HEK293 (cell line): Measurements from ENCODE around the gene PCP2.
A peak's percentile ranks its signal among the peaks of the same experiment; 100 is the strongest.

ENCODE experiments used
- BCL11B ChIP-seq: fragments of 450-650 bp; formaldehyde crosslinking; IDR thresholded peaks from 2 replicates; pipeline ENCODE4 v1.5.1; 2016; ENCODE audit warnings: low read depth, missing biosample characterization, missing genetic modification characterization
- GFI1B ChIP-seq: fragments of 450-650 bp; formaldehyde crosslinking; IDR thresholded peaks from 2 replicates; pipeline ENCODE4 v1.5.1; 2016; ENCODE audit warnings: missing biosample characterization, missing genetic modification characterization
- KLF16 ChIP-seq: fragments of 450-650 bp; formaldehyde crosslinking; IDR thresholded peaks from 2 replicates; pipeline ENCODE4 v1.5.1; 2017; ENCODE audit warnings: missing biosample characterization, missing genetic modification characterization
- MYNN ChIP-seq: fragments of 450-650 bp; formaldehyde crosslinking; IDR thresholded peaks from 2 replicates; pipeline ENCODE4 v1.5.1; 2016; ENCODE audit warnings: missing biosample characterization, missing genetic modification characterization, borderline replicate concordance
- ZBTB7A ChIP-seq: fragments of 450-650 bp; formaldehyde crosslinking; IDR thresholded peaks from 2 replicates; pipeline ENCODE4 v1.5.1; 2016; ENCODE audit warnings: low read depth, missing biosample characterization, missing genetic modification characterization
- ZBTB8A ChIP-seq: fragments of 450-650 bp; formaldehyde crosslinking; IDR thresholded peaks from 2 replicates; pipeline ENCODE4 v1.5.1; 2016; ENCODE audit warnings: missing biosample characterization, missing genetic modification characterization
- ZFP41 ChIP-seq: fragments of 450-650 bp; formaldehyde crosslinking; IDR thresholded peaks from 2 replicates; pipeline ENCODE4 v1.5.1; 2016; ENCODE audit warnings: missing biosample characterization, missing genetic modification characterization, borderline replicate concordance
- ZNF121 ChIP-seq: fragments of 450-650 bp; formaldehyde crosslinking; IDR thresholded peaks from 2 replicates; pipeline ENCODE4 v1.5.1; 2016; ENCODE audit warnings: missing biosample characterization, missing genetic modification characterization
- ZNF133 ChIP-seq: fragments of 450-650 bp; formaldehyde crosslinking; IDR thresholded peaks from 2 replicates; pipeline ENCODE4 v1.5.1; 2016; ENCODE audit warnings: missing biosample characterization, missing genetic modification characterization
- ZNF140 ChIP-seq: fragments of 450-650 bp; formaldehyde crosslinking; IDR thresholded peaks from 2 replicates; pipeline ENCODE4 v1.5.1; 2016; ENCODE audit warnings: missing biosample characterization, missing genetic modification characterization
- ZNF146 ChIP-seq: fragments of 450-650 bp; formaldehyde crosslinking; IDR thresholded peaks from 2 replicates; pipeline ENCODE4 v1.5.1; 2016; ENCODE audit warnings: missing biosample characterization, missing genetic modification characterization
- ZNF155 ChIP-seq: fragments of 450-650 bp; formaldehyde crosslinking; IDR thresholded peaks from 2 replicates; pipeline ENCODE4 v1.5.1; 2016; ENCODE audit warnings: missing biosample characterization, missing genetic modification characterization
- ZNF202 ChIP-seq: fragments of 450-650 bp; formaldehyde crosslinking; IDR thresholded peaks from 2 replicates; pipeline ENCODE4 v1.5.1; 2016; ENCODE audit warnings: missing biosample characterization, missing genetic modification characterization, borderline replicate concordance
- ZNF23 ChIP-seq: fragments of 450-650 bp; formaldehyde crosslinking; IDR thresholded peaks from 2 replicates; pipeline ENCODE4 v1.5.1; 2016; ENCODE audit warnings: missing biosample characterization, missing genetic modification characterization, borderline replicate concordance
- ZNF391 ChIP-seq: fragments of 450-650 bp; formaldehyde crosslinking; IDR thresholded peaks from 2 replicates; pipeline ENCODE4 v1.5.1; 2016; ENCODE audit warnings: low read depth, missing biosample characterization, missing genetic modification characterization, borderline replicate concordance
- ZNF433 ChIP-seq: fragments of 450-650 bp; formaldehyde crosslinking; IDR thresholded peaks from 2 replicates; pipeline ENCODE4 v1.5.1; 2016; ENCODE audit warnings: missing biosample characterization, missing genetic modification characterization, low read depth
- ZNF585B ChIP-seq: fragments of 450-650 bp; formaldehyde crosslinking; IDR thresholded peaks from 2 replicates; pipeline ENCODE4 v1.5.1; 2016; ENCODE audit warnings: missing biosample characterization, missing genetic modification characterization
- ZNF624 ChIP-seq: fragments of 450-650 bp; formaldehyde crosslinking; IDR thresholded peaks from 2 replicates; pipeline ENCODE4 v1.5.1; 2017; ENCODE audit warnings: missing biosample characterization, missing genetic modification characterization
- ZNF664 ChIP-seq: fragments of 450-650 bp; formaldehyde crosslinking; IDR thresholded peaks from 2 replicates; pipeline ENCODE4 v1.5.1; 2016; ENCODE audit warnings: missing biosample characterization, missing genetic modification characterization
- ZNF701 ChIP-seq: fragments of 450-650 bp; formaldehyde crosslinking; IDR thresholded peaks from 2 replicates; pipeline ENCODE4 v1.5.1; 2016; ENCODE audit warnings: missing biosample characterization, missing genetic modification characterization
- ZNF768 ChIP-seq: fragments of 450-650 bp; formaldehyde crosslinking; IDR thresholded peaks from 2 replicates; pipeline ENCODE4 v1.5.1; 2018; ENCODE audit warnings: missing biosample characterization, mild to moderate bottlenecking, missing genetic modification characterization
- TF ChIP-seq, protein P1 (sequence below): fragments of 450-650 bp; formaldehyde crosslinking; IDR thresholded peaks from 2 replicates; pipeline ENCODE4 v1.5.1; 2016; ENCODE audit warnings: missing biosample characterization, missing genetic modification characterization
- TF ChIP-seq, protein P2 (sequence below): fragments of 450-650 bp; formaldehyde crosslinking; IDR thresholded peaks from 2 replicates; pipeline ENCODE4 v1.5.1; 2017; ENCODE audit warnings: missing biosample characterization, missing genetic modification characterization
- TF ChIP-seq, protein P3 (sequence below): fragments of 450-650 bp; formaldehyde crosslinking; IDR thresholded peaks from 2 replicates; pipeline ENCODE4 v1.5.1; 2016; ENCODE audit warnings: missing biosample characterization, missing genetic modification characterization, borderline replicate concordance
- TF ChIP-seq, protein P4 (sequence below): fragments of 450-650 bp; formaldehyde crosslinking; IDR thresholded peaks from 2 replicates; pipeline ENCODE4 v1.5.1; 2016; ENCODE audit warnings: missing biosample characterization, missing genetic modification characterization
- TF ChIP-seq, protein P5 (sequence below): fragments of 450-650 bp; formaldehyde crosslinking; IDR thresholded peaks from 2 replicates; pipeline ENCODE4 v1.5.1; 2017; ENCODE audit warnings: missing biosample characterization, missing genetic modification characterization
- TF ChIP-seq, protein P6 (sequence below): fragments of 450-650 bp; formaldehyde crosslinking; IDR thresholded peaks from 2 replicates; pipeline ENCODE4 v1.5.1; 2016; ENCODE audit warnings: missing biosample characterization, missing genetic modification characterization, borderline replicate concordance

PCP2 gene

DNA sequence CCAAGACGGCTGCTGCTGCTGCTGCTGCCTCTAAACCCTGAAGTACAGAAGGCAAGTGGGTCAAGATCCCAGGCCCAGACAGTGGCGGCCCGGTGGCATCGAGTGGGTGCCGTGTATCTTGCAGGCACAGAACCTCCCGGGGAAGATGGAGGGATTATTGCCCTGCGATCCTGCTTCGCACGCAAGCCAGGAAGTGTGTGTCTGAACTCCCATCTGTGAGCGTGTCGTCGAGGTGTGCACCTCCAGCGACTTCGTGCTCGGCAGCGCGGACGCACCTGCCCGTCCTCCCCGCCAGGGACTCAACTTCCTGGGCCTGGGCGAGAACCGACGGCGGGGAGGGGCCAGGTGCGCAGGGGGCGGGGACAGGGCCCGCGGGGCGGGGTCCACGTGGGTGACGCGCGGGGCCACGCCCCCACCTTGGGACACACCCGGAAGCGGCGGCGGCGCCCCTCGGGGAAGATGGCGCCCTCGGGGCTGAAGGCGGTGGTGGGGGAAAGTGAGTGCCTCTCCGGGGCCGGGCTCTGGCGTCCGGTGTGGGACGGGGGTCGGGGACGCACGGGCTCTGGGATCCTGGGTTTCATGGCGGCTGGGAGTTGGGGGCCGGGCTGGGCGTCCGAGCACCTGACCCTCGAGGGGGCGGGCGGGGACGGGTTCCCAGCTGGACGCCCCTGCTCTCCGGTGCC, 3.3 kb upstream of the PCP2 start, which contains the start of gene STXBP2 (continued):
- TF ChIP-seq, protein P1, sequence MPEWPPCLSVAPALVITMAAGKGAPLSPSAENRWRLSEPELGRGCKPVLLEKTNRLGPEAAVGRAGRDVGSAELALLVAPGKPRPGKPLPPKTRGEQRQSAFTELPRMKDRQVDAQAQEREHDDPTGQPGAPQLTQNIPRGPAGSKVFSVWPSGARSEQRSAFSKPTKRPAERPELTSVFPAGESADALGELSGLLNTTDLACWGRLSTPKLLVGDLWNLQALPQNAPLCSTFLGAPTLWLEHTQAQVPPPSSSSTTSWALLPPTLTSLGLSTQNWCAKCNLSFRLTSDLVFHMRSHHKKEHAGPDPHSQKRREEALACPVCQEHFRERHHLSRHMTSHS (tag by site-specific recombination), result no peak
- no peak for TF ChIP-seq MYNN (tag by site-specific recombination)
- TF ChIP-seq ZNF624 (tag by site-specific recombination), result no peak
- TF ChIP-seq ZNF133, result no peak
- TF ChIP-seq, protein P2, sequence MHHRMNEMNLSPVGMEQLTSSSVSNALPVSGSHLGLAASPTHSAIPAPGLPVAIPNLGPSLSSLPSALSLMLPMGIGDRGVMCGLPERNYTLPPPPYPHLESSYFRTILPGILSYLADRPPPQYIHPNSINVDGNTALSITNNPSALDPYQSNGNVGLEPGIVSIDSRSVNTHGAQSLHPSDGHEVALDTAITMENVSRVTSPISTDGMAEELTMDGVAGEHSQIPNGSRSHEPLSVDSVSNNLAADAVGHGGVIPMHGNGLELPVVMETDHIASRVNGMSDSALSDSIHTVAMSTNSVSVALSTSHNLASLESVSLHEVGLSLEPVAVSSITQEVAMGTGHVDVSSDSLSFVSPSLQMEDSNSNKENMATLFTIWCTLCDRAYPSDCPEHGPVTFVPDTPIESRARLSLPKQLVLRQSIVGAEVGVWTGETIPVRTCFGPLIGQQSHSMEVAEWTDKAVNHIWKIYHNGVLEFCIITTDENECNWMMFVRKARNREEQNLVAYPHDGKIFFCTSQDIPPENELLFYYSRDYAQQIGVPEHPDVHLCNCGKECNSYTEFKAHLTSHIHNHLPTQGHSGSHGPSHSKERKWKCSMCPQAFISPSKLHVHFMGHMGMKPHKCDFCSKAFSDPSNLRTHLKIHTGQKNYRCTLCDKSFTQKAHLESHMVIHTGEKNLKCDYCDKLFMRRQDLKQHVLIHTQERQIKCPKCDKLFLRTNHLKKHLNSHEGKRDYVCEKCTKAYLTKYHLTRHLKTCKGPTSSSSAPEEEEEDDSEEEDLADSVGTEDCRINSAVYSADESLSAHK (tag by site-specific recombination), result no peak
- TF ChIP-seq, protein P3, sequence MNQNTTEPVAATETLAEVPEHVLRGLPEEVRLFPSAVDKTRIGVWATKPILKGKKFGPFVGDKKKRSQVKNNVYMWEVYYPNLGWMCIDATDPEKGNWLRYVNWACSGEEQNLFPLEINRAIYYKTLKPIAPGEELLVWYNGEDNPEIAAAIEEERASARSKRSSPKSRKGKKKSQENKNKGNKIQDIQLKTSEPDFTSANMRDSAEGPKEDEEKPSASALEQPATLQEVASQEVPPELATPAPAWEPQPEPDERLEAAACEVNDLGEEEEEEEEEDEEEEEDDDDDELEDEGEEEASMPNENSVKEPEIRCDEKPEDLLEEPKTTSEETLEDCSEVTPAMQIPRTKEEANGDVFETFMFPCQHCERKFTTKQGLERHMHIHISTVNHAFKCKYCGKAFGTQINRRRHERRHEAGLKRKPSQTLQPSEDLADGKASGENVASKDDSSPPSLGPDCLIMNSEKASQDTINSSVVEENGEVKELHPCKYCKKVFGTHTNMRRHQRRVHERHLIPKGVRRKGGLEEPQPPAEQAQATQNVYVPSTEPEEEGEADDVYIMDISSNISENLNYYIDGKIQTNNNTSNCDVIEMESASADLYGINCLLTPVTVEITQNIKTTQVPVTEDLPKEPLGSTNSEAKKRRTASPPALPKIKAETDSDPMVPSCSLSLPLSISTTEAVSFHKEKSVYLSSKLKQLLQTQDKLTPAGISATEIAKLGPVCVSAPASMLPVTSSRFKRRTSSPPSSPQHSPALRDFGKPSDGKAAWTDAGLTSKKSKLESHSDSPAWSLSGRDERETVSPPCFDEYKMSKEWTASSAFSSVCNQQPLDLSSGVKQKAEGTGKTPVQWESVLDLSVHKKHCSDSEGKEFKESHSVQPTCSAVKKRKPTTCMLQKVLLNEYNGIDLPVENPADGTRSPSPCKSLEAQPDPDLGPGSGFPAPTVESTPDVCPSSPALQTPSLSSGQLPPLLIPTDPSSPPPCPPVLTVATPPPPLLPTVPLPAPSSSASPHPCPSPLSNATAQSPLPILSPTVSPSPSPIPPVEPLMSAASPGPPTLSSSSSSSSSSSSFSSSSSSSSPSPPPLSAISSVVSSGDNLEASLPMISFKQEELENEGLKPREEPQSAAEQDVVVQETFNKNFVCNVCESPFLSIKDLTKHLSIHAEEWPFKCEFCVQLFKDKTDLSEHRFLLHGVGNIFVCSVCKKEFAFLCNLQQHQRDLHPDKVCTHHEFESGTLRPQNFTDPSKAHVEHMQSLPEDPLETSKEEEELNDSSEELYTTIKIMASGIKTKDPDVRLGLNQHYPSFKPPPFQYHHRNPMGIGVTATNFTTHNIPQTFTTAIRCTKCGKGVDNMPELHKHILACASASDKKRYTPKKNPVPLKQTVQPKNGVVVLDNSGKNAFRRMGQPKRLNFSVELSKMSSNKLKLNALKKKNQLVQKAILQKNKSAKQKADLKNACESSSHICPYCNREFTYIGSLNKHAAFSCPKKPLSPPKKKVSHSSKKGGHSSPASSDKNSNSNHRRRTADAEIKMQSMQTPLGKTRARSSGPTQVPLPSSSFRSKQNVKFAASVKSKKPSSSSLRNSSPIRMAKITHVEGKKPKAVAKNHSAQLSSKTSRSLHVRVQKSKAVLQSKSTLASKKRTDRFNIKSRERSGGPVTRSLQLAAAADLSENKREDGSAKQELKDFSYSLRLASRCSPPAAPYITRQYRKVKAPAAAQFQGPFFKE (tag by site-specific recombination), result no peak
- no peak for TF ChIP-seq BCL11B (tag by site-specific recombination)
- TF ChIP-seq ZNF701, result no peak
- no peak for TF ChIP-seq ZNF121 (tag by site-specific recombination)
- no peak for TF ChIP-seq ZNF140 (tag by site-specific recombination)
- TF ChIP-seq ZNF146 (tag by site-specific recombination), result no peak
- no peak for TF ChIP-seq ZNF585B (tag by site-specific recombination)
- TF ChIP-seq ZBTB7A, result no peak
- no peak for TF ChIP-seq ZNF23 (tag by site-specific recombination)
- TF ChIP-seq, protein P4, sequence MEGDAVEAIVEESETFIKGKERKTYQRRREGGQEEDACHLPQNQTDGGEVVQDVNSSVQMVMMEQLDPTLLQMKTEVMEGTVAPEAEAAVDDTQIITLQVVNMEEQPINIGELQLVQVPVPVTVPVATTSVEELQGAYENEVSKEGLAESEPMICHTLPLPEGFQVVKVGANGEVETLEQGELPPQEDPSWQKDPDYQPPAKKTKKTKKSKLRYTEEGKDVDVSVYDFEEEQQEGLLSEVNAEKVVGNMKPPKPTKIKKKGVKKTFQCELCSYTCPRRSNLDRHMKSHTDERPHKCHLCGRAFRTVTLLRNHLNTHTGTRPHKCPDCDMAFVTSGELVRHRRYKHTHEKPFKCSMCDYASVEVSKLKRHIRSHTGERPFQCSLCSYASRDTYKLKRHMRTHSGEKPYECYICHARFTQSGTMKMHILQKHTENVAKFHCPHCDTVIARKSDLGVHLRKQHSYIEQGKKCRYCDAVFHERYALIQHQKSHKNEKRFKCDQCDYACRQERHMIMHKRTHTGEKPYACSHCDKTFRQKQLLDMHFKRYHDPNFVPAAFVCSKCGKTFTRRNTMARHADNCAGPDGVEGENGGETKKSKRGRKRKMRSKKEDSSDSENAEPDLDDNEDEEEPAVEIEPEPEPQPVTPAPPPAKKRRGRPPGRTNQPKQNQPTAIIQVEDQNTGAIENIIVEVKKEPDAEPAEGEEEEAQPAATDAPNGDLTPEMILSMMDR (tag by site-specific recombination), result no peak
- TF ChIP-seq ZFP41 (tag by site-specific recombination), result no peak
- no peak for TF ChIP-seq GFI1B (tag by site-specific recombination)
- TF ChIP-seq ZNF768 (tag by site-specific recombination), result no peak
- no peak for TF ChIP-seq ZNF433
- peak; percentile 48; the same call in 1 of the 2 replicates for TF ChIP-seq ZBTB8A (tag by site-specific recombination)
- no peak for TF ChIP-seq ZNF202 (tag by site-specific recombination)
- 0 out of 2 replicates have a peak, but pooled peaks have one; percentile 30 for TF ChIP-seq KLF16 (tag by site-specific recombination)
- no peak for TF ChIP-seq ZNF155 (tag by site-specific recombination)
- TF ChIP-seq ZNF664 (tag by site-specific recombination), result no peak
- TF ChIP-seq ZNF391 (tag by site-specific recombination), result no peak
- TF ChIP-seq, protein P5, sequence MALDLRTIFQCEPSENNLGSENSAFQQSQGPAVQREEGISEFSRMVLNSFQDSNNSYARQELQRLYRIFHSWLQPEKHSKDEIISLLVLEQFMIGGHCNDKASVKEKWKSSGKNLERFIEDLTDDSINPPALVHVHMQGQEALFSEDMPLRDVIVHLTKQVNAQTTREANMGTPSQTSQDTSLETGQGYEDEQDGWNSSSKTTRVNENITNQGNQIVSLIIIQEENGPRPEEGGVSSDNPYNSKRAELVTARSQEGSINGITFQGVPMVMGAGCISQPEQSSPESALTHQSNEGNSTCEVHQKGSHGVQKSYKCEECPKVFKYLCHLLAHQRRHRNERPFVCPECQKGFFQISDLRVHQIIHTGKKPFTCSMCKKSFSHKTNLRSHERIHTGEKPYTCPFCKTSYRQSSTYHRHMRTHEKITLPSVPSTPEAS, result no peak
- TF ChIP-seq, protein P6, sequence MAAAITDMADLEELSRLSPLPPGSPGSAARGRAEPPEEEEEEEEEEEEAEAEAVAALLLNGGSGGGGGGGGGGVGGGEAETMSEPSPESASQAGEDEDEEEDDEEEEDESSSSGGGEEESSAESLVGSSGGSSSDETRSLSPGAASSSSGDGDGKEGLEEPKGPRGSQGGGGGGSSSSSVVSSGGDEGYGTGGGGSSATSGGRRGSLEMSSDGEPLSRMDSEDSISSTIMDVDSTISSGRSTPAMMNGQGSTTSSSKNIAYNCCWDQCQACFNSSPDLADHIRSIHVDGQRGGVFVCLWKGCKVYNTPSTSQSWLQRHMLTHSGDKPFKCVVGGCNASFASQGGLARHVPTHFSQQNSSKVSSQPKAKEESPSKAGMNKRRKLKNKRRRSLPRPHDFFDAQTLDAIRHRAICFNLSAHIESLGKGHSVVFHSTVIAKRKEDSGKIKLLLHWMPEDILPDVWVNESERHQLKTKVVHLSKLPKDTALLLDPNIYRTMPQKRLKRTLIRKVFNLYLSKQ, result no peak
